Fibroblast of lung (primary cell): ENCODE data around the gene TMEM179. TPM values are rescaled to one million over a fixed set of nuclear protein-coding genes. Genes with fewer than 3 reads are reported as not detected.

ENCODE experiments used
- DNase-seq, 2 donors: peaks; one replicate each; pipeline versions ENCODE4 v3.0.0 to v3.0.0-alpha.2; 2010; ENCODE audit warnings: low read depth in 2 of 2
- H2AFZ ChIP-seq: 2 replicates; pipeline ENCODE4 v1.5.1; 2012; ENCODE audit warnings: low read length, control low read depth, inconsistent platforms
- H3K27ac ChIP-seq: 2 replicates; pipeline ENCODE4 v1.5.1; 2011; ENCODE audit warnings: low read length, control low read depth; ENCODE audit not compliant: insufficient read depth
- H3K27me3 ChIP-seq: 2 replicates; pipeline ENCODE4 v1.5.1; 2011; ENCODE audit warnings: mild to moderate bottlenecking, low read length; ENCODE audit not compliant: control insufficient read depth, insufficient read depth
- H3K36me3 ChIP-seq: 2 replicates; pipeline ENCODE4 v1.5.1; 2011; ENCODE audit warnings: low read length; ENCODE audit not compliant: control insufficient read depth, insufficient read depth
- H3K4me1 ChIP-seq: 2 replicates; pipeline ENCODE4 v1.5.1; 2011; ENCODE audit warnings: low read length; ENCODE audit not compliant: control insufficient read depth, insufficient read depth; ENCODE audit errors: extremely low read depth
- H3K4me2 ChIP-seq: 2 replicates; pipeline ENCODE4 v1.5.1; 2011; ENCODE audit warnings: low read length, control low read depth; ENCODE audit not compliant: insufficient read depth; ENCODE audit errors: extremely low read depth
- H3K4me3 ChIP-seq, 4 experiments: fragments of 200-600 bp in 1 of 4; sonication (generic) in 1 of 4; replicated peaks in 1 of 4; 2 replicates each; pipeline ENCODE4 v1.5.1; 2011 to 2016; ENCODE audit warnings: low read length in 4 of 4, low read depth in 3 of 4, mild to moderate bottlenecking in 3 of 4, control low read depth in 2 of 4, inconsistent platforms in 1 of 4, mixed read lengths in 1 of 4; ENCODE audit not compliant: insufficient read depth in 1 of 4; ENCODE audit errors: control extremely low read depth in 1 of 4
- H3K79me2 ChIP-seq: 2 replicates; pipeline ENCODE4 v1.5.1; 2012; ENCODE audit warnings: mild to moderate bottlenecking, low read length, inconsistent platforms; ENCODE audit not compliant: control insufficient read depth, insufficient read depth
- H3K9ac ChIP-seq: 2 replicates; pipeline ENCODE4 v1.5.1; 2011; ENCODE audit warnings: mild to moderate bottlenecking, low read length, control low read depth; ENCODE audit not compliant: insufficient read depth
- H3K9me3 ChIP-seq: 2 replicates; pipeline ENCODE4 v1.5.1; 2012; ENCODE audit warnings: low read depth, low read length; ENCODE audit not compliant: control insufficient read depth, insufficient read depth
- H4K20me1 ChIP-seq: 2 replicates; pipeline ENCODE4 v1.5.1; 2011; ENCODE audit warnings: low read length; ENCODE audit not compliant: control insufficient read depth, insufficient read depth; ENCODE audit errors: extremely low read depth
- CTCF ChIP-seq, 2 donors: IDR thresholded peaks in 1 of 2; conservative IDR thresholded peaks in 1 of 2; 1 replicate in 1 of 2; 2 replicates in 1 of 2; pipeline ENCODE4 v1.5.1; 2011 to 2012; ENCODE audit warnings: low read length in 2 of 2, control low read depth in 1 of 2, inconsistent platforms in 1 of 2, low read depth in 1 of 2, mild to moderate bottlenecking in 1 of 2
- EZH2 ChIP-seq: IDR thresholded peaks from 2 replicates; pipeline ENCODE4 v1.5.1; 2012; ENCODE audit warnings: low read length, control low read depth, mild to moderate bottlenecking; ENCODE audit errors: missing control alignments
- polyA plus RNA-seq, 2 donors: library from polyadenylated mRNA; depleted of rRNA in 1 of 2; stranded (reverse) in 1 of 2; unstranded in 1 of 2; fragments of >200 nt; gene quantifications; 2 replicates each; pipeline ENCODE4 v1.2.1, GENCODE V29; 2011 to 2012; ENCODE audit warnings: missing spikeins in 1 of 2
- total RNA-seq: library from RNA; depleted of rRNA; stranded (reverse); fragments of >200 nt; gene quantifications from 2 replicates; pipeline ENCODE4 v1.2.1, GENCODE V29; 2014

TMEM179 gene
- total and polyA plus RNA-seq, 2 donors (not counting 1 experiment from before 2014, with no cell fraction given) = under 0.01 to 0.03 TPM

GRCh38 chr14:104614126-104614812, 9.7 kb upstream of the TMEM179 start:
- H2AFZ ChIP-seq = no peak overlapping the region
- no peaks in the 10 kb centered on the region for H3K9me3 ChIP-seq
- no peaks in the 10 kb centered on the region for H3K79me2 ChIP-seq
- no peak overlapping the region for H3K4me3 ChIP-seq
- H3K27me3 ChIP-seq = peaks cover 5% of the 10 kb centered on the region
- H3K36me3 ChIP-seq = no peaks in the 10 kb centered on the region
- H3K4me2 ChIP-seq = no peak overlapping the region
- H3K4me1 ChIP-seq = no peaks in the 10 kb centered on the region
- no peak for DNase-seq
- H3K27ac ChIP-seq = no peak overlapping the region
- TF ChIP-seq CTCF (conservative IDR thresholded peaks at IDR 0.05 in 1 of 2, IDR thresholded peaks at IDR 0.05 in 1 of 2; ENCODE audit: low read depth in 1 of 2, low read length in 2 of 2) (no peak), EZH2 (no peak)
- H3K9ac ChIP-seq = no peak overlapping the region
- H4K20me1 ChIP-seq = no peaks in the 10 kb centered on the region

- peaks cover 5% of the 10 kb centered on the region for H3K27me3 ChIP-seq
- no peaks in the 10 kb centered on the region for H3K36me3 ChIP-seq
- no peak overlapping the region for H3K4me3 ChIP-seq
- H3K79me2 ChIP-seq = no peaks in the 10 kb centered on the region
- H3K27ac ChIP-seq = no peak overlapping the region
- no peaks in the 10 kb centered on the region for H4K20me1 ChIP-seq
- H3K9me3 ChIP-seq = no peaks in the 10 kb centered on the region
- H3K4me1 ChIP-seq = no peaks in the 10 kb centered on the region
- TF ChIP-seq EZH2 (no peak), CTCF (conservative IDR thresholded peaks at IDR 0.05 in 1 of 2, IDR thresholded peaks at IDR 0.05 in 1 of 2; ENCODE audit: low read depth in 1 of 2, low read length in 2 of 2) (no peak)
- no peak overlapping the region for H3K4me2 ChIP-seq
- no peak for DNase-seq
- no peak overlapping the region for H2AFZ ChIP-seq
- no peak overlapping the region for H3K9ac ChIP-seq
Observed at GRCh38 chr14:104611881-104612280, 7.3 kb upstream of the TMEM179 start.

- Histone ChIP-seq H3K9ac (no peak overlapping the region), H3K27ac (no peak overlapping the region), H4K20me1 (no peaks in the 10 kb centered on the region), H3K27me3 (peaks cover 5% of the 10 kb centered on the region), H2AFZ (no peak overlapping the region), H3K4me1 (no peaks in the 10 kb centered on the region), H3K4me2 (no peak overlapping the region), H3K9me3 (no peaks in the 10 kb centered on the region), H3K36me3 (no peaks in the 10 kb centered on the region), H3K79me2 (no peaks in the 10 kb centered on the region), H3K4me3 (no peak overlapping the region)
- no peak for TF ChIP-seq EZH2
- TF ChIP-seq CTCF (conservative IDR thresholded peaks at IDR 0.05 in 1 of 2, IDR thresholded peaks at IDR 0.05 in 1 of 2; ENCODE audit: low read depth in 1 of 2, low read length in 2 of 2) = no peak
- DNase-seq = no peak
Observed at GRCh38 chr14:104610749-104611310, 6.3 kb upstream of the TMEM179 start.
